ENCODE measurements around the gene MYRFL. TPM values are rescaled to one million over a fixed set of nuclear protein-coding genes. Genes with fewer than 3 reads are reported as not detected.

Gene MYRFL
- total RNA-seq, 4 donors from 2014 or later: 1.5 TPM; not detected in 3

- no peak for TF ChIP-seq POLR2A (IDR thresholded peaks at IDR 0.05)
- no peak for TF ChIP-seq CTCF (IDR thresholded peaks at IDR 0.05)
- intact Hi-C loops (cut with DNase I; ENCODE audit: low total_unique reads): no loop called here
- H3K36me3 ChIP-seq: no peaks in the 10 kb centered on the region
- H3K9me3 ChIP-seq: no peaks in the 10 kb centered on the region
- no peaks in the 10 kb centered on the region for H3K27me3 ChIP-seq
- H3K4me1 ChIP-seq: peaks cover 0 to 4% of the 10 kb centered on the region in 2 donors
- no peak overlapping the region for H3K4me3 ChIP-seq
- H3K27ac ChIP-seq: no peak overlapping the region
- DNase-seq: no peak
These were observed 94.5 kb downstream of the MYRFL start for GRCh38 chr12:69919495-69919894.

- H3K27ac ChIP-seq: no peak overlapping the region
- no peak for DNase-seq
- no peaks in the 10 kb centered on the region for H3K4me1 ChIP-seq
- H3K36me3 ChIP-seq: no peaks in the 10 kb centered on the region
- H3K27me3 ChIP-seq: no peaks in the 10 kb centered on the region
- TF ChIP-seq POLR2A (IDR thresholded peaks at IDR 0.05) (no peak), CTCF (IDR thresholded peaks at IDR 0.05) (no peak)
- intact Hi-C loops (cut with DNase I; ENCODE audit: low total_unique reads): no loop called here
- no peak overlapping the region for H3K4me3 ChIP-seq
- no peaks in the 10 kb centered on the region for H3K9me3 ChIP-seq
These were observed 96.8 kb downstream of the MYRFL start for GRCh38 chr12:69921831-69922230.

GRCh38 chr12:69922999-69923398, 98.0 kb downstream of the MYRFL start:
- H3K27ac ChIP-seq: no peak overlapping the region
- H3K4me3 ChIP-seq: no peak overlapping the region
- intact Hi-C loops (cut with DNase I; ENCODE audit: low total_unique reads): no loop called here
- no peaks in the 10 kb centered on the region for H3K36me3 ChIP-seq
- no peaks in the 10 kb centered on the region for H3K27me3 ChIP-seq
- DNase-seq: no peak
- no peak for TF ChIP-seq POLR2A (IDR thresholded peaks at IDR 0.05)
- TF ChIP-seq CTCF (IDR thresholded peaks at IDR 0.05): no peak
- no peaks in the 10 kb centered on the region for H3K4me1 ChIP-seq
- no peaks in the 10 kb centered on the region for H3K9me3 ChIP-seq

DNA sequence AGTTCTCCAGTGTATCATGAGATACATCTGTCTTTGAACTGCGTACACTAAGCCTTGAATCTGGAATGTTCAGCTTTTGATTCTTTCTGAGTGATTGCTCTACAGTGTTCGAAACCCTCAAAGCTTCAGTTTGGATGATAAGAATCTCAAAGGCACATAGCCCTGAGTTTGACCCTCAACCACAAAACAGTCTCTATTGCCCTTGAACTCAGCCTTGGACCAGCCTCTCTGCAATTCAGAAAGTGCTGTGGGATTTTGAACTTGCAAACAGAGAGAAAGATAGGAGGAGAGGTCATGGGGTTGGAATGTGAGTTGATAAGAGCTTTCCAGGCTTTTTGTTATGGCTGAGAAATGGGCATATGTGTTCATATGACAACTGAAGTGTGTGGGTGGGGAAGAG, 100.3 kb downstream of the MYRFL start:
- Histone ChIP-seq H3K27me3 (no peaks in the 10 kb centered on the region), H3K4me1 (no peaks in the 10 kb centered on the region), H3K4me3 (no peak overlapping the region), H3K36me3 (no peaks in the 10 kb centered on the region), H3K27ac (no peak overlapping the region), H3K9me3 (no peaks in the 10 kb centered on the region)
- no peak for DNase-seq
- intact Hi-C loops (cut with DNase I; ENCODE audit: low total_unique reads): no loop called here
- TF ChIP-seq CTCF (IDR thresholded peaks at IDR 0.05): no peak
- no peak for TF ChIP-seq POLR2A (IDR thresholded peaks at IDR 0.05)

GRCh38 chr12:69927164-69927563, 102.1 kb downstream of the MYRFL start:
- Histone ChIP-seq H3K27me3 (no peaks in the 10 kb centered on the region), H3K4me1 (no peaks in the 10 kb centered on the region), H3K9me3 (no peaks in the 10 kb centered on the region), H3K36me3 (no peaks in the 10 kb centered on the region), H3K27ac (no peak overlapping the region), H3K4me3 (no peak overlapping the region)
- TF ChIP-seq POLR2A (IDR thresholded peaks at IDR 0.05) (no peak), CTCF (IDR thresholded peaks at IDR 0.05) (no peak)
- DNase-seq: no peak
- intact Hi-C loops (cut with DNase I; ENCODE audit: low total_unique reads): no loop called here
